ENCODE data around the gene STON2.

The STON2 gene

GRCh38 chr14:81269979-81270375 lies 130.1 kb downstream of the STON2 start (continued):
- TF ChIP-seq TOX (CRISPR knock-in tag; IDR thresholded peaks at IDR 0.05; ENCODE audit: borderline replicate concordance), result no peak
- TF ChIP-seq ZFP30 (CRISPR knock-in tag; IDR thresholded peaks at IDR 0.05), result no peak
- no peak for TF ChIP-seq POU6F1 (CRISPR knock-in tag; IDR thresholded peaks at IDR 0.05; ENCODE audit: borderline replicate concordance, low read depth)
- TF ChIP-seq ZC3H10 (CRISPR knock-in tag; IDR thresholded peaks at IDR 0.05), result no peak
- no peak for TF ChIP-seq PATZ1 (CRISPR knock-in tag; IDR thresholded peaks at IDR 0.05; ENCODE audit: borderline replicate concordance)
- no peak for TF ChIP-seq ARNTL (CRISPR knock-in tag; IDR thresholded peaks at IDR 0.05; ENCODE audit: borderline replicate concordance, low read depth)
- no peak for TF ChIP-seq OSR1 (CRISPR knock-in tag; IDR thresholded peaks at IDR 0.05)
- TF ChIP-seq SNAI2 (CRISPR knock-in tag; IDR thresholded peaks at IDR 0.05), result no peak
- no peak for TF ChIP-seq ZNF565 (CRISPR knock-in tag; conservative IDR thresholded peaks at IDR 0.05; ENCODE audit: low read depth)
- TF ChIP-seq ZNF70 (CRISPR knock-in tag; IDR thresholded peaks at IDR 0.05), result no peak

GRCh38 chr14:81269100-81269978 lies 130.8 kb downstream of the STON2 start:
- TF ChIP-seq PATZ1 (CRISPR knock-in tag; IDR thresholded peaks at IDR 0.05; ENCODE audit: borderline replicate concordance) (no peak), RARB (CRISPR knock-in tag; IDR thresholded peaks at IDR 0.05) (no peak), ISL1 (CRISPR knock-in tag; IDR thresholded peaks at IDR 0.05) (no peak), TSHZ2 (CRISPR knock-in tag; IDR thresholded peaks at IDR 0.05) (no peak), TCF4 (CRISPR knock-in tag; IDR thresholded peaks at IDR 0.05; ENCODE audit: borderline replicate concordance) (no peak)
- peak; percentile 92 for ATAC-seq

GRCh38 chr14:81268016-81268416 lies 132.1 kb downstream of the STON2 start:
- peak; percentile 54; the same call in 2 of the 3 replicates for ATAC-seq
- no peak for TF ChIP-seq RARB (CRISPR knock-in tag; IDR thresholded peaks at IDR 0.05)
- TF ChIP-seq ESRRG (CRISPR knock-in tag; IDR thresholded peaks at IDR 0.05), result no peak
- TF ChIP-seq ZC3H10 (CRISPR knock-in tag; IDR thresholded peaks at IDR 0.05), result no peak
- no peak for TF ChIP-seq ZFP3 (CRISPR knock-in tag; IDR thresholded peaks at IDR 0.05)
- no peak for TF ChIP-seq CREB5 (CRISPR knock-in tag; IDR thresholded peaks at IDR 0.05; ENCODE audit: low read depth)
- no peak for TF ChIP-seq PPARA (CRISPR knock-in tag; IDR thresholded peaks at IDR 0.05; ENCODE audit: borderline replicate concordance)
- no peak for TF ChIP-seq ZNF8 (CRISPR knock-in tag; IDR thresholded peaks at IDR 0.05)
- TF ChIP-seq BACH2 (CRISPR knock-in tag; IDR thresholded peaks at IDR 0.05; ENCODE audit: borderline replicate concordance), result no peak
- TF ChIP-seq OSR1 (CRISPR knock-in tag; IDR thresholded peaks at IDR 0.05), result no peak
- TF ChIP-seq ARNTL (CRISPR knock-in tag; IDR thresholded peaks at IDR 0.05; ENCODE audit: borderline replicate concordance, low read depth), result no peak
- no peak for TF ChIP-seq CSRNP3 (CRISPR knock-in tag; IDR thresholded peaks at IDR 0.05)
- no peak for TF ChIP-seq PATZ1 (CRISPR knock-in tag; IDR thresholded peaks at IDR 0.05; ENCODE audit: borderline replicate concordance)
- TF ChIP-seq ZFP30 (CRISPR knock-in tag; IDR thresholded peaks at IDR 0.05), result no peak
- no peak for TF ChIP-seq ZNF70 (CRISPR knock-in tag; IDR thresholded peaks at IDR 0.05)

Data from SK-N-SH treated with all-trans-retinoic acid at 6 μM for 48 hours (cell line).